Osteocyte (in vitro differentiated cells): ENCODE data around the gene RXFP3. TPM values are rescaled to one million over a fixed set of nuclear protein-coding genes. Genes with fewer than 3 reads are reported as not detected.
A peak's percentile ranks its signal among the peaks of the same experiment; 100 is the strongest.

Source experiments
- DNase-seq: peaks from one replicate; pipeline ENCODE4 v3.0.0; 2021; ENCODE audit warnings: mixed read lengths; ENCODE audit not compliant: unreplicated experiment; ENCODE audit errors: extremely low spot score
- H3K27ac Mint-ChIP-seq: one replicate; pipeline ENCODE4 v1.8.0; 2021; ENCODE audit warnings: mild to moderate bottlenecking, mixed read lengths; ENCODE audit not compliant: unreplicated experiment
- H3K27me3 Mint-ChIP-seq: one replicate; pipeline ENCODE4 v1.8.0; 2021; ENCODE audit warnings: mixed read lengths; ENCODE audit not compliant: unreplicated experiment
- H3K36me3 Mint-ChIP-seq: one replicate; pipeline ENCODE4 v1.8.0; 2021; ENCODE audit warnings: mixed read lengths; ENCODE audit not compliant: unreplicated experiment
- H3K4me1 Mint-ChIP-seq: one replicate; pipeline ENCODE4 v1.8.0; 2021; ENCODE audit warnings: mixed read lengths; ENCODE audit not compliant: unreplicated experiment
- H3K4me3 Mint-ChIP-seq: one replicate; pipeline ENCODE4 v1.8.0; 2021; ENCODE audit warnings: mild to moderate bottlenecking, moderate library complexity, mixed read lengths; ENCODE audit not compliant: unreplicated experiment
- H3K9me3 Mint-ChIP-seq: one replicate; pipeline ENCODE4 v1.8.0; 2021; ENCODE audit warnings: mixed read lengths; ENCODE audit not compliant: unreplicated experiment
- long read RNA-seq: library from polyadenylated mRNA; unstranded; transcript quantifications from one replicate; pipeline ENCODE4 v2.0.0, GENCODE V29; 2021
- total RNA-seq: library from RNA; stranded (reverse); gene quantifications from 2 replicates; pipeline ENCODE4 v1.2.1, GENCODE V29; 2021
- TF ChIP-seq, protein P1 (sequence below): fragments of 200-600 bp; sonication (generic); IDR thresholded peaks from 2 replicates; pipeline ENCODE4 v1.5.0; 2021; ENCODE audit warnings: antibody characterized with exemption, mild to moderate bottlenecking, moderate library complexity

The RXFP3 gene, protein sequence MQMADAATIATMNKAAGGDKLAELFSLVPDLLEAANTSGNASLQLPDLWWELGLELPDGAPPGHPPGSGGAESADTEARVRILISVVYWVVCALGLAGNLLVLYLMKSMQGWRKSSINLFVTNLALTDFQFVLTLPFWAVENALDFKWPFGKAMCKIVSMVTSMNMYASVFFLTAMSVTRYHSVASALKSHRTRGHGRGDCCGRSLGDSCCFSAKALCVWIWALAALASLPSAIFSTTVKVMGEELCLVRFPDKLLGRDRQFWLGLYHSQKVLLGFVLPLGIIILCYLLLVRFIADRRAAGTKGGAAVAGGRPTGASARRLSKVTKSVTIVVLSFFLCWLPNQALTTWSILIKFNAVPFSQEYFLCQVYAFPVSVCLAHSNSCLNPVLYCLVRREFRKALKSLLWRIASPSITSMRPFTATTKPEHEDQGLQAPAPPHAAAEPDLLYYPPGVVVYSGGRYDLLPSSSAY
- total RNA-seq: not detected in 2 replicates
- long read RNA-seq: 0 reads

DNA sequence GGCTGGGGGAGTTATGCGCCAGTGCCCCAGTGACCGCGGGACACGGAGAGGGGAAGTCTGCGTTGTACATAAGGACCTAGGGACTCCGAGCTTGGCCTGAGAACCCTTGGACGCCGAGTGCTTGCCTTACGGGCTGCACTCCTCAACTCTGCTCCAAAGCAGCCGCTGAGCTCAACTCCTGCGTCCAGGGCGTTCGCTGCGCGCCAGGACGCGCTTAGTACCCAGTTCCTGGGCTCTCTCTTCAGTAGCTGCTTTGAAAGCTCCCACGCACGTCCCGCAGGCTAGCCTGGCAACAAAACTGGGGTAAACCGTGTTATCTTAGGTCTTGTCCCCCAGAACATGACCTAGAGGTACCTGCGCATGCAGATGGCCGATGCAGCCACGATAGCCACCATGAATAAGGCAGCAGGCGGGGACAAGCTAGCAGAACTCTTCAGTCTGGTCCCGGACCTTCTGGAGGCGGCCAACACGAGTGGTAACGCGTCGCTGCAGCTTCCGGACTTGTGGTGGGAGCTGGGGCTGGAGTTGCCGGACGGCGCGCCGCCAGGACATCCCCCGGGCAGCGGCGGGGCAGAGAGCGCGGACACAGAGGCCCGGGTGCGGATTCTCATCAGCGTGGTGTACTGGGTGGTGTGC, at the start of gene RXFP3:
RXFP3 (plus strand) TSS at position 6 of the 636 bp plus-strand sequence; CDS start at position 361, 355 bp downstream.
- Mint-ChIP-seq H3K9me3 (no peaks in the 10 kb centered on the region), H3K4me1 (peaks cover 8% of the 10 kb centered on the region), H3K27me3 (peaks cover 26% of the 10 kb centered on the region), H3K27ac (no peak within 1 kb of the TSS), H3K4me3 (peak within 1 kb of the TSS; percentile 78), H3K36me3 (no peaks in the 10 kb centered on the region)
- TF ChIP-seq, protein P1, sequence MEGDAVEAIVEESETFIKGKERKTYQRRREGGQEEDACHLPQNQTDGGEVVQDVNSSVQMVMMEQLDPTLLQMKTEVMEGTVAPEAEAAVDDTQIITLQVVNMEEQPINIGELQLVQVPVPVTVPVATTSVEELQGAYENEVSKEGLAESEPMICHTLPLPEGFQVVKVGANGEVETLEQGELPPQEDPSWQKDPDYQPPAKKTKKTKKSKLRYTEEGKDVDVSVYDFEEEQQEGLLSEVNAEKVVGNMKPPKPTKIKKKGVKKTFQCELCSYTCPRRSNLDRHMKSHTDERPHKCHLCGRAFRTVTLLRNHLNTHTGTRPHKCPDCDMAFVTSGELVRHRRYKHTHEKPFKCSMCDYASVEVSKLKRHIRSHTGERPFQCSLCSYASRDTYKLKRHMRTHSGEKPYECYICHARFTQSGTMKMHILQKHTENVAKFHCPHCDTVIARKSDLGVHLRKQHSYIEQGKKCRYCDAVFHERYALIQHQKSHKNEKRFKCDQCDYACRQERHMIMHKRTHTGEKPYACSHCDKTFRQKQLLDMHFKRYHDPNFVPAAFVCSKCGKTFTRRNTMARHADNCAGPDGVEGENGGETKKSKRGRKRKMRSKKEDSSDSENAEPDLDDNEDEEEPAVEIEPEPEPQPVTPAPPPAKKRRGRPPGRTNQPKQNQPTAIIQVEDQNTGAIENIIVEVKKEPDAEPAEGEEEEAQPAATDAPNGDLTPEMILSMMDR: no peak
- DNase-seq: no peak

DNA sequence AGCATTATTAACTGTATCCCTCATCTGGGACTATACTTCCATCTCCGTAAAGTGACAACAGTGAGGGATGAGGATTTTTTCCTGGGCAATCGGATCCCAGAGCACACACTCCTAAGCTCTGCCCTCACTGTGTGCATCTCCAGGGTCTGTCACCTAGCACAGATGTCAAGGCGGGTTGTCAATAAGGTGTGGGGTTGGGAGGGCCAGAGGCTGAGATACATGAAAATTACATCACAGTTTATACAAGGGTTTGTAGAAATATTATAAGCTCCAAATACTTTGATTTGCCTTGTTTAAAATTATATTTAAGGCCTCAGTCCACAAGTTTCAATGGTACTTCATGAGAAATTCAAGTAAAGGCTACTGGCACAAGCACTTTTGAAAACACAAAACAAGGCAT, 48.9 kb upstream of the RXFP3 start:
- Mint-ChIP-seq H3K9me3 (no peaks in the 10 kb centered on the region), H3K4me1 (peaks cover 31% of the 10 kb centered on the region), H3K36me3 (no peaks in the 10 kb centered on the region), H3K27ac (no peak overlapping the region), H3K27me3 (no peaks in the 10 kb centered on the region), H3K4me3 (no peak overlapping the region)
- no peak for DNase-seq
- TF ChIP-seq, protein P1: no peak

DNA sequence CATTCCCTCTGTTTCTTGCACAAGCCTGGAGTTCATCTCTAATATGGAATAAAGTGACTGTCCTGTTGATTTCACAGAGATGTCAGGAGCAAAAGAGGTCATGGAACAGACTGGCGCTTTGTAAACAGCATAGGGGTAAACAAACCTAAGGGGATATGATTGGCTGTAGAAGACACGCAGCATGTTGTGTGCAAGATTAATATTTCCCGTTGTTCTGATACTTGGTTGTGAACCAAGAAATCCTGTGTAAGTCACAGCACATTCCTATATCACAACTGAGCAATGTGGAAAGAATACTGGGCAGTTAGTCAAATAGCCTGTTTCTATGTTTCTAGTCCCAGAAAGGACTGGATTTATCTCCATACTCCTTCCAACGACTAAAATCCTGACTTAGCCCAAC, 47.6 kb upstream of the RXFP3 start:
- TF ChIP-seq, protein P1: no peak
- Mint-ChIP-seq H3K4me1 (peaks cover 40% of the 10 kb centered on the region), H3K27ac (no peak overlapping the region), H3K9me3 (no peaks in the 10 kb centered on the region), H3K4me3 (no peak overlapping the region), H3K36me3 (no peaks in the 10 kb centered on the region), H3K27me3 (no peaks in the 10 kb centered on the region)
- DNase-seq: no peak

DNA sequence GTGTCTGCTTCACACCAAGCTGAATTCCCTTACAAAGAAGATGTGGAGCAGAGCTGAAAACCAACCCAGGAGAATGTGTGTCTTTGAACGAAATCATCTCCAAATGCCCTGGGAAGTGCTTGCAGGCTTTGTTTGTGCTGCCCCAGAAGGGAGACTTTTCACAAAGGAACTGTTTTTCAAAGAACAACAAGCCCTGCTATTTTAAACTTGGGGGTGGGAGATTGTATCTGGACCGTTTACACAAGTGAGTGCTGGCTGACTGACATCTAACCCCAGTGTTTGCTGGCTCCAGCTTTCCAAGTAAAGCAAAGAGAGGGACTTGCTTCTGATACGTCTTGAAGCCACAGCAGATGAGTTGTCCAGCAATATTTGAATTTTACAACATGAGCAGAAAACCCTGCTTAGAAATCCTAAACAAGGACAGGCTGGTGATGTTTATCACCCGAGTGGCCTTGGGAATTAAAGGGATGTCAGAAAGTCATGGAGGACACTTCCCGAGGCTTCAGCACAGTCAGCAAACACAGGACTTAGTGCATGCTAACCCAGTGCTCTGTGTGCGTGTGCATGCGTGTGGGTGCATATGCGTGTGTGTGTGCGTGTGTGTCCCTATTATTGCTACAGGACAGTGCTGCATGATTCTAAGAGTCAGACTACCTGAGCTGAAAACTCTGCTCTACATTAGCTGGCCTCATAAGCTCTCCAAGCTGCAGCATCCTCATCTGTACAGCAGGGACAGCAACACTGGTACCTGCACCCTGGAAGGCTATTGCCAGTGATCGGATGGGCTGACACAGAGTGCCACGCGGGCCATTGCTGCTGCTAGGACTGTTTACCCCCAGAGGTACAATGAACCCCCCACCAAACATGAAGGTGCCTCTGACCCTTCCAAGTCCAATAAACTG, 45.8 kb upstream of the RXFP3 start:
- H3K4me1 Mint-ChIP-seq: peaks cover 49% of the 10 kb centered on the region
- no peaks in the 10 kb centered on the region for H3K9me3 Mint-ChIP-seq
- H3K36me3 Mint-ChIP-seq: no peaks in the 10 kb centered on the region
- TF ChIP-seq, protein P1: peak; percentile 28
- H3K4me3 Mint-ChIP-seq: peak overlapping the region; percentile 74
- DNase-seq: no peak
- H3K27ac Mint-ChIP-seq: peak overlapping the region; percentile 81
- H3K27me3 Mint-ChIP-seq: no peaks in the 10 kb centered on the region
